Colonic mucosa (tissue), 4 donors: Measurements from ENCODE around the gene SYNDIG1. TPM values are rescaled to one million over a fixed set of nuclear protein-coding genes. Genes with fewer than 3 reads are reported as not detected.
A peak's percentile ranks its signal among the peaks of the same experiment; 100 is the strongest.

Experiments used
- DNase-seq: peaks from one replicate; pipeline ENCODE4 v3.0.0-alpha.2; 2020
- H3K27ac ChIP-seq: fragments of 200-600 bp; one replicate; pipeline ENCODE4 v1.8.0; 2021
- H3K27me3 ChIP-seq: fragments of 200-600 bp; one replicate; pipeline ENCODE4 v1.8.0; 2021
- H3K36me3 ChIP-seq: fragments of 200-600 bp; one replicate; pipeline ENCODE4 v1.8.0; 2021
- H3K4me1 ChIP-seq: fragments of 200-600 bp; one replicate; pipeline ENCODE4 v1.8.0; 2021; ENCODE audit warnings: mild to moderate bottlenecking
- H3K4me3 ChIP-seq: fragments of 200-600 bp; one replicate; pipeline ENCODE4 v1.8.0; 2021
- H3K9ac ChIP-seq, 2 donors: one replicate each; pipeline ENCODE4 v1.7.0; 2013; ENCODE audit warnings: control low read depth in 2 of 2, low read depth in 2 of 2, low read length in 2 of 2
- H3K9me3 ChIP-seq: fragments of 200-600 bp; one replicate; pipeline ENCODE4 v1.8.0; 2021
- intact Hi-C: fragments of 100-400 bp; cut with DNase I; formaldehyde crosslinking; loops from one replicate; pipeline ENCODE4 v1.14.1; 2022
- total RNA-seq, 2 donors: library from RNA; stranded (reverse); fragmentation: NEBNext Ultra II Directional in 1 of 2; extraction: Animal tissue kit (Norgen Biotek cat#: 25700) in 1 of 2; gene quantifications; one replicate each; pipeline ENCODE4 v1.2.1, GENCODE V29; 2021
- TF ChIP-seq, protein P1 (sequence below): fragments of 200-600 bp; IDR thresholded peaks from one replicate; pipeline ENCODE4 v1.8.0; 2022; ENCODE audit warnings: antibody characterized with exemption, mild to moderate bottlenecking
- donor health status: healthy.
- donor health status: DM: no; HTN: no; CAD: no.
- donor health status: DM: no; HTN: no; CAD: no.

Gene SYNDIG1
- total RNA-seq, 2 donors from 2014 or later, result 0.10 to 0.19 TPM

DNA sequence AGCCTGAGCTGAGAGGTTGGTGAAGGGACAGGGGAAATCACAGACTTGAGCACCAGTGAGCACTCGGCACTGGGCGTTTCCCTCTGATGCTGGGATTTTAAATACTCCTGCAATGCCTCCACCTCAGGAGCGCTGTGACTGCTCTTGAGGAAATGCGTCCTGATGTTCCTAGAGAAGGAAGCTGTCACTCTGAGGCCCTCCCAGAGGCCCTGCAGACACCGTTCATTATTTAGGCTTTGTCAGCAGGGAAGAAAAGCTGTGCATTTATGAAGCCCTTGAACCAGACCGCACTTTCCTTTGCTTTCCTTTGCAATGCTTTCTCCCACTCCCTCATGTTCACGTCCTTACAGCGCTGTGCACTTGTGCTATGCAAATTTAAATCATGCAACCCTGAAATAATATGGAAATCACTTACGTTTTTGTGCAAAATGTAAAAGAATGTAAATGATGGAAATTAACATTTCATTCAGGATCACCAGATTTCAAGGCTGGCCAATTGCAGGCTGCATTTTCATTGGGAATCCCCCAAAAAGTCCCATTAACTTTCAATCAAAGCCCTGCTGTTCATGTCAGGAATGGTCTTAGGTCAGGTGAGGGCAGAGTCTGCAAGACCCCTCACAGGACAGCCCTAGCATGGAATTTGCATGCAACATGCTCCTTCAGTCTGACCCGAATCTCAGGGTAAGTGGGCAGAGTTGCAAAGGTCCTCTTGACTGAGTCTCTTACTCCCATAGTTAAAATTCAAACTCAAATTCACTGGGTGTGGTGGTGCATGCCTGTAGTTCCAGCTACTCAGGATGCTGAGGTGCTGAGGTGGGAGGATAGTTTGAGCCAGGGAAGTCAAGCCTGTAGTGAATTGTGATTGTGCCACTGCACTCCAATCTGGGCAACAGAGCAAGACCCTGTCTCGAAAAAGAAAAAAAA lies 45.8 kb upstream of the SYNDIG1 start:
- no peak overlapping the region for H3K9ac ChIP-seq
- no peaks in the 10 kb centered on the region for H3K36me3 ChIP-seq
- H3K27ac ChIP-seq, result no peak overlapping the region
- TF ChIP-seq, protein P1, sequence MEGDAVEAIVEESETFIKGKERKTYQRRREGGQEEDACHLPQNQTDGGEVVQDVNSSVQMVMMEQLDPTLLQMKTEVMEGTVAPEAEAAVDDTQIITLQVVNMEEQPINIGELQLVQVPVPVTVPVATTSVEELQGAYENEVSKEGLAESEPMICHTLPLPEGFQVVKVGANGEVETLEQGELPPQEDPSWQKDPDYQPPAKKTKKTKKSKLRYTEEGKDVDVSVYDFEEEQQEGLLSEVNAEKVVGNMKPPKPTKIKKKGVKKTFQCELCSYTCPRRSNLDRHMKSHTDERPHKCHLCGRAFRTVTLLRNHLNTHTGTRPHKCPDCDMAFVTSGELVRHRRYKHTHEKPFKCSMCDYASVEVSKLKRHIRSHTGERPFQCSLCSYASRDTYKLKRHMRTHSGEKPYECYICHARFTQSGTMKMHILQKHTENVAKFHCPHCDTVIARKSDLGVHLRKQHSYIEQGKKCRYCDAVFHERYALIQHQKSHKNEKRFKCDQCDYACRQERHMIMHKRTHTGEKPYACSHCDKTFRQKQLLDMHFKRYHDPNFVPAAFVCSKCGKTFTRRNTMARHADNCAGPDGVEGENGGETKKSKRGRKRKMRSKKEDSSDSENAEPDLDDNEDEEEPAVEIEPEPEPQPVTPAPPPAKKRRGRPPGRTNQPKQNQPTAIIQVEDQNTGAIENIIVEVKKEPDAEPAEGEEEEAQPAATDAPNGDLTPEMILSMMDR, result no peak
- no peak for DNase-seq
- H3K27me3 ChIP-seq, result no peaks in the 10 kb centered on the region
- no peak overlapping the region for H3K4me3 ChIP-seq
- no peaks in the 10 kb centered on the region for H3K9me3 ChIP-seq
- intact Hi-C loops, result no loop called here
- H3K4me1 ChIP-seq, result no peaks in the 10 kb centered on the region

DNA sequence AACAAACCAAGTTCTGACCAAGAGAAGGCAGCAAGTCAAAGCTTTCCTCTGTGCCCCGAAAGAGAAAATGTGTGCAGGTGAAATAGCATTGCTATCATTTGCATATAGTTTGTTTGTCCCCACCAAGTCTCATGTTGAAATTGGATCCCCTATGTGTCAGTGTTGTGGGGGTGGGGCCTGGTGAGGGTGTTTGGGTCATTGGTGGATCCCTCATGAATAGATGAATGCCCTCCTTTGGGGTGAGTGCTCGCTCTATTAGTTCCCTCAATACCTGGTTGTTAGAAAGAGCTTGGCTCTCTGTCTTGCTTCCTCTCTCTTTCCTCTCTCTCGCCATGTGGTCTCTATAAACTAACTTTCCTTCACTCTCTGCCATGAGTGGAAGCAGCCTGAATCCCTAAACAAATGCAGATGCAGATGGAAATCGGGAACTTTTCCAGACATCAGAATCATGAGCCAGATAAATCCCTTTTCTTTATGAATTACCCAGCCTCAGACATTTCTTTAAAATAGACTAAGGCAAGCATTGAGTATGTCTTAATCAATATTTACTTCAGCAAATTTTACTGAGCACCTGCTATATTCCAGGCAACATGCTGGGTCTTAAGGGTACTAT lies 43.8 kb upstream of the SYNDIG1 start:
- intact Hi-C loops, result no loop called here
- no peaks in the 10 kb centered on the region for H3K4me1 ChIP-seq
- no peaks in the 10 kb centered on the region for H3K9me3 ChIP-seq
- no peaks in the 10 kb centered on the region for H3K27me3 ChIP-seq
- no peak overlapping the region for H3K9ac ChIP-seq
- H3K27ac ChIP-seq, result no peak overlapping the region
- no peaks in the 10 kb centered on the region for H3K36me3 ChIP-seq
- DNase-seq, result no peak
- H3K4me3 ChIP-seq, result no peak overlapping the region
- TF ChIP-seq, protein P1, result no peak

DNA sequence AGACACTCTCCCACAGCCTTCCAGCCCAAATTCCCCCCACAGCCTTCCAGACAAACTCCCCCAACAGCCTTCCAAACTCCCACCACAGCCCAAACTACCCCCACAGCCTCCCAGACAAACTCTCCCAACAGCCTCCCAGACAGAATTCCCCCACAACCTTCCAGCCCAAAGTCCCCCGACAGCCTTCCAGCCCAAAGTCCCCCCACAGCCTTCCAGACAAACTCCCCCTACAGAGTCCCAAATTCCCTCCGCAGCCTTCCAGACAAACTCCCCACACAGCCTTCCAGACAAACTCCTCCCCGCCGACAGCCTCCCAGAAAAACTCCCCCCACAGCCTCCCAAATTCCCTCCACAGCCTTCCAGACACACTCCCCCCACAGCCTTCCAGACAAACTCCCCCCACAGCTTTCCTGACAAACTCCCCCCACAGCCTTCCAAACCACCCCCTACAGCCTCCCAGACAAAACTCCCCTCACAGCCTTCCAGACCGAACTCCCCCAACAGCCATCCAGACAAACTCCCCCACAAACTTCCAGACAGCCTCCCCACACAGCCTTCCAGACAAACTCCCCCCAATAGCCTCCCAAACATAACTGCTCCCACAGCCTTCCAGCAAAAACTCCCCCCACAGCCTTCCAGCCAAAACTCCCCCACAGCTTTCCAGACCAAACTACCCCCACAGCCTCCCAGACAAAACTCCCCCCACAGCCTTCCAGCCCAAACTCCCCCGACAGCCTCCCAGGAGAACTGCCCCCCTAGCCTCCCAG lies 38.0 kb upstream of the SYNDIG1 start:
- H3K9ac ChIP-seq, result no peak overlapping the region
- H3K4me3 ChIP-seq, result no peak overlapping the region
- no peaks in the 10 kb centered on the region for H3K27me3 ChIP-seq
- DNase-seq, result no peak
- intact Hi-C loops, result no loop called here
- TF ChIP-seq, protein P1, result no peak
- H3K27ac ChIP-seq, result no peak overlapping the region
- H3K9me3 ChIP-seq, result no peaks in the 10 kb centered on the region
- no peaks in the 10 kb centered on the region for H3K4me1 ChIP-seq
- H3K36me3 ChIP-seq, result no peaks in the 10 kb centered on the region

DNA sequence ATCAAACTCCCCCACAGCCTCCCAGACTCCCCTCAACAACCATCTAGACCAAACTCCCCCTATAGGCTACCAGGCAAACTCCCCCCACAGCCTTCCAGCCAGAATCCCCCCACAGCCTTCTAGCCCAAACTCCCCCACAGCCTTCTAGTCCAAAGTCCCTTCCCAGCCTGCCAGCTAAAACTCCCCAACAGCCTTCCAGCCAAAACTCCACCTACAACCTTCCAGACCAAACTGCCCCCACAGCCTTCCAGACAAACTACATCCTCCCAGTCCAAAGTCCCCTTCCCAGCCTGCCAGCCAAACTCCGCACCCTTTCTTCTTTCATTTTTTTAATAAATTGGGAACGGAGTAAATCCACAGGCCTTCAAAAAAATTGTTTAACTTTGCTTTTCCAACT lies 37.4 kb upstream of the SYNDIG1 start:
- Histone ChIP-seq H3K27ac (no peak overlapping the region), H3K36me3 (no peaks in the 10 kb centered on the region), H3K27me3 (no peaks in the 10 kb centered on the region), H3K9ac (no peak overlapping the region), H3K9me3 (no peaks in the 10 kb centered on the region), H3K4me1 (no peaks in the 10 kb centered on the region), H3K4me3 (no peak overlapping the region)
- peak; percentile 36 for DNase-seq
- TF ChIP-seq, protein P1, result no peak
- intact Hi-C loops, result no loop called here

DNA sequence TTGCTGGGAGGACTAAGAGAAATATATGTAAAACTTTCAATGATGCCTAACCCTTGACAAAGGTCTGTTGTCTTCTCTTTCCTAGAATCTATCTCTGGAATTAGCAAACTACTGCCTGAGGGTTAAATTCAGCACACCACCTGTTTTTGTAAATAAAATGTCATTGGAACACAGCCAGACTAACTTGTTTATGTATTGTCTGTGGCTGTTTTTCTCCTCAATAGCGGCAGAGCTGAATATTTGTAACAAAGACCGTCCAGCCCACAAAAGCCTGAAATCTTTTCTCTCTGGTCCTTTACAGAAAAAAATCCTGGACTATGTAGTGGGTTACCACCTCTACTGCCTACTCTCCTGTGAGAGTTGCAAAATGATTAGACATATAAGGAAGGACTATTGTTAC lies 33.3 kb upstream of the SYNDIG1 start:
- intact Hi-C loops, result no loop called here
- TF ChIP-seq, protein P1, result no peak
- no peaks in the 10 kb centered on the region for H3K36me3 ChIP-seq
- no peaks in the 10 kb centered on the region for H3K9me3 ChIP-seq
- no peak overlapping the region for H3K27ac ChIP-seq
- no peaks in the 10 kb centered on the region for H3K27me3 ChIP-seq
- no peak overlapping the region for H3K4me3 ChIP-seq
- DNase-seq, result no peak
- no peak overlapping the region for H3K9ac ChIP-seq
- H3K4me1 ChIP-seq, result no peaks in the 10 kb centered on the region
